Endothelial cell of umbilical vein (primary cell): ENCODE measurements around the gene NUDT2.
"Not testable (repeated sequence)": the region's sequence is repeated elsewhere in the genome, so short reads cannot be mapped to it uniquely, and the experiment has no call there.

Experiments used
- EZH2 ChIP-seq: IDR thresholded peaks from 2 replicates; pipeline ENCODE4 v1.6.1; 2012; ENCODE audit warnings: borderline replicate concordance, low read depth, mild to moderate bottlenecking, moderate library complexity, low read length, inconsistent platforms; ENCODE audit not compliant: severe bottlenecking
- JUN ChIP-seq: IDR thresholded peaks from 2 replicates; pipeline ENCODE4 v1.6.1; 2011; ENCODE audit warnings: borderline replicate concordance, low read depth; ENCODE audit not compliant: insufficient read length, insufficient read depth
- MYC ChIP-seq: IDR thresholded peaks from one replicate; pipeline ENCODE4 v1.6.1; 2011; ENCODE audit warnings: mild to moderate bottlenecking, low read depth, low read length
- POLR2A ChIP-seq: IDR thresholded peaks from 2 replicates; pipeline ENCODE4 v1.6.1; 2012; ENCODE audit warnings: low read depth, mild to moderate bottlenecking, control low read depth, low read length
- POLR2AphosphoS5 ChIP-seq: IDR thresholded peaks from 2 replicates; pipeline ENCODE4 v1.6.1; 2012; ENCODE audit warnings: low read depth, mild to moderate bottlenecking, control low read depth, low read length, moderate library complexity; ENCODE audit not compliant: insufficient read depth
- TF ChIP-seq, protein P1 (sequence below), 2 donors: IDR thresholded peaks; 1 replicate in 1 of 2; 2 replicates in 1 of 2; pipeline ENCODE4 v1.5.1; 2011; ENCODE audit warnings: low read length in 2 of 2, mild to moderate bottlenecking in 2 of 2, moderate library complexity in 2 of 2, control low read depth in 1 of 2, inconsistent platforms in 1 of 2, low read depth in 1 of 2; ENCODE audit not compliant: insufficient read depth in 1 of 2; ENCODE audit errors: extremely low read depth in 1 of 2

DNA sequence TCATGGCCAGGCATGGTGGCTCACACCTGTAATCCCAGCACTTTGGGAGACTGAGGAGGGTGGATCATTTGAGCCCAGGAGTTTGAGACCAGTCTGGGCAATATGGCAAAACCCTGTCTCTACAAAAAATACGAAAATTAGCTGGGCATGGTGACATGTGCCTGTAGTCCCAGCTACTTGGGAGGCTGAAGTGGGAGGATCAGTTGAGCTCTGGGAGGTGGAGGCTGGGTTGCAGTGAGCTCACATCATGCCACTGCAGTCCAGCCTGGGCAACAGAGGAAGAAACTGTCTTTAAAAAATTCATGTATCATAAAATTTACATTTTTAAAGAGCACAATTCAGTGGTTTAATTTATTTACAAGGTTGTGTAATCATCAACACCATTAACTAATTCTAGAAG lies 23.6 kb downstream of the NUDT2 start:
- not testable (repeated sequence) for TF ChIP-seq MYC, EZH2, JUN, POLR2AphosphoS5, POLR2A
- TF ChIP-seq, protein P1, sequence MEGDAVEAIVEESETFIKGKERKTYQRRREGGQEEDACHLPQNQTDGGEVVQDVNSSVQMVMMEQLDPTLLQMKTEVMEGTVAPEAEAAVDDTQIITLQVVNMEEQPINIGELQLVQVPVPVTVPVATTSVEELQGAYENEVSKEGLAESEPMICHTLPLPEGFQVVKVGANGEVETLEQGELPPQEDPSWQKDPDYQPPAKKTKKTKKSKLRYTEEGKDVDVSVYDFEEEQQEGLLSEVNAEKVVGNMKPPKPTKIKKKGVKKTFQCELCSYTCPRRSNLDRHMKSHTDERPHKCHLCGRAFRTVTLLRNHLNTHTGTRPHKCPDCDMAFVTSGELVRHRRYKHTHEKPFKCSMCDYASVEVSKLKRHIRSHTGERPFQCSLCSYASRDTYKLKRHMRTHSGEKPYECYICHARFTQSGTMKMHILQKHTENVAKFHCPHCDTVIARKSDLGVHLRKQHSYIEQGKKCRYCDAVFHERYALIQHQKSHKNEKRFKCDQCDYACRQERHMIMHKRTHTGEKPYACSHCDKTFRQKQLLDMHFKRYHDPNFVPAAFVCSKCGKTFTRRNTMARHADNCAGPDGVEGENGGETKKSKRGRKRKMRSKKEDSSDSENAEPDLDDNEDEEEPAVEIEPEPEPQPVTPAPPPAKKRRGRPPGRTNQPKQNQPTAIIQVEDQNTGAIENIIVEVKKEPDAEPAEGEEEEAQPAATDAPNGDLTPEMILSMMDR (IDR thresholded peaks at IDR 0.05; ENCODE audit: extremely low read depth in 1 of 2, insufficient read depth in 1 of 2, low read depth in 1 of 2, low read length in 2 of 2): not testable (repeated sequence)
